NCI-H1694 (cell line): Measurements from ENCODE around the gene TSN.
"Not testable (repeated sequence)": the region's sequence is repeated elsewhere in the genome, so short reads cannot be mapped to it uniquely, and the experiment has no call there.

Source experiments
- DNase-seq: peaks from one replicate; lab custom pipeline; 2025; lab: John Stamatoyannopoulos, UW

Gene TSN

DNA sequence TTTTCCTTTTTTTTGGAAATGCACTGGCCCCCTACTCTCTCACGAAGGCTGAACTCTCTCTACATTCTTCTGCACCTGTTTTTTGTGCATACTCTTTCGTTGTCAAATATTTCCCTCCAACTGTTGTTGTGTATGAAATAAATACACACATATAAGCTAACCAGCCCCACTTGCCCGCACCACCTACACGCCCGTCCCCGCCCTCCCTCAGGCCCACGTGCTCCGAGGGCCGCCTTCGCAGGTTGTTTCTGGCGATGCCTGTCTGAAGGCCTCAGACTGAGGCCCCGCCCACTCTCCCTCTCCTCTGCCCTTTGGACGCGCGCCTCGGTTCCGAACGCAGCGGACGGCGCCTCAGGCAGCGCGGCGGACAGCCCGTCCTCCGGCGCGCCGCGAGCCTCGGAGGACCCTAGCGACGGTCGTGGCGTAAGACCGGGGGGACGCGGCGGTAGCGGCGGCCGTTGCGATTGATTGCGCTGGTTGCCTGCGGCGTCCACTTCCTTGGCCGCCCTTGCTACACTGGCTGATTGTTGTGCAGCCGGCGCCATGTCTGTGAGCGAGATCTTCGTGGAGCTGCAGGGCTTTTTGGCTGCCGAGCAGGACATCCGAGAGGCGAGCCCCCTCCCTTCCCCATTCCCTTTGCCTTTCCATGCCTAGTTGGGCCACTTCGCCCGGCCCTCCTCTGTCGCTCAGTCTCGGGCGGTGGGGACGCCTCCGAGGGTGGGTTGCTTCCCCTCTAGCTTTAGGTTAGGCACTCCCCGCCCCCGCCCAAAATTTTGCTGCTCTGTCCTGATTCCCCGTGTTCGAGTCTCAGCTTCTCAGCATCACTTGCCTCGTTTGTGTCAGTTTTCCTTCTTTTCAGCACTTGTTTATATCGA, at the start of gene TSN:
TSS of gene TSN (plus strand) at position 415 of the 875 bp plus-strand sequence. CDS start at position 544, 129 bp downstream.
- peak; percentile 97 for DNase-seq

- DNase-seq: no peak
Observed at GRCh38 chr2:121705958-121706357, 49.5 kb upstream of the TSN start.

GRCh38 chr2:121707344-121707919, 48.0 kb upstream of the TSN start:
- no peak for DNase-seq

DNA sequence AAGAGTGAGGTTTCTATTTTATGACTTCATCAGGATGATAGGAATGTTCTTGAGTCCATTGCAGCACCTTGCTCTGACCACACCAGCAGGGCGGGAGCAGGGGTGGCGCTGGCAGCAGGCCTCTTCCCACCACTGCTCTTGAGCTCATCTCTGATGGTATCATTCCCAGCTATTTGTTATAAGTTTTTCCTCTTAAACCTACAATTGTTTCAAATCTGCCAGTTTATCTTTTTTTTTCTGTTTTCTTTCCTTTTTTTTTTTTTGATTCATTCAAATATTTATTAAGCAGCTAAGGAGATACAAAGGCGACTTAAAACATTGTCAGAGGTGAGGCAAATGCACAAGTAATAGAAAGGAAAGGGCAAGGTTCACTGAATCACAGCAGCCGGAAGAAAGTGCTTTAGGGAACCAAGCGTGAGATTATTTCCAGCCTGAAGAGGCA, 47.5 kb upstream of the TSN start:
- no peak for DNase-seq

- no peak for DNase-seq
Observed at GRCh38 chr2:121709776-121710469, 45.5 kb upstream of the TSN start.

- DNase-seq: no peak
Observed at GRCh38 chr2:121710470-121711170, 44.8 kb upstream of the TSN start.

- not testable (repeated sequence) for DNase-seq
Observed at GRCh38 chr2:121711481-121711880, 44.0 kb upstream of the TSN start.

DNA sequence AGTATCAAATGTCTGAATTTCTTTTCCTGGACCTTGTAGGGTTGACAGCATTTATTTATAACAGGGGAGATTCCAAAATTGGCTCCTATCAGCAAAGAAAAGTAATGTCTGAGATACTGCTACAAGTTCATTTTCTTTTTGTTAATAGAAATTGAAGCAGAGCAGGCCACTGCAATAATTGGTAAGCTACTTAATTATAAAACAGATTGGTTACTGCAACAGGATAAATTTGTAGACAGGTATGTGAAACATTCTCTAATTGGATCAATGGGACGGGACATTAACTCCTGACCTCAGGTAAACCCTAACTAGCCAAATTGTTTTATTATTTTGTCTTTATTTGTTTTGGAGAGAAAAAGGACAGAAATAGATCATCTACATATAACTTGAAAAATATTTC, 39.3 kb upstream of the TSN start:
- no peak for DNase-seq

DNA sequence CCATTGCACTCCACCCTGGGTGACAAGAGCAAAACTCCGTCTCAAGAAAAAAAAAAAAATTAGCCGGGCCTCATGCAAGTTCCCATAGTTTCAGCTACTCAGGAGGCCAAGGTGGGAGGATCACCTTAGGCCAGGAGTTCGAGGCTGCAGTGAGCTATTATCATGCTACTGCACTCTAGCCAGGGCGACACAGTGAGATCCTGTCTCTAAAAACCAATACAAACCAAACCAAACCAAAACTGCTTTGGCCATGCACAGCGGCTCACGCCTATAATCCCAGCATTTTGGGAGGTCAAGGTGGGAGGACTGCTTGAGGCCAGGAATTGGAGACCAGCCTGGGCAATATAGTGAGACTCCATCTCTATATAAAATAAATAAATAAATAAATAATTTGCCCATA, 37.9 kb upstream of the TSN start:
- DNase-seq: no peak

GRCh38 chr2:121721926-121722325, 33.5 kb upstream of the TSN start:
- DNase-seq: no peak

DNA sequence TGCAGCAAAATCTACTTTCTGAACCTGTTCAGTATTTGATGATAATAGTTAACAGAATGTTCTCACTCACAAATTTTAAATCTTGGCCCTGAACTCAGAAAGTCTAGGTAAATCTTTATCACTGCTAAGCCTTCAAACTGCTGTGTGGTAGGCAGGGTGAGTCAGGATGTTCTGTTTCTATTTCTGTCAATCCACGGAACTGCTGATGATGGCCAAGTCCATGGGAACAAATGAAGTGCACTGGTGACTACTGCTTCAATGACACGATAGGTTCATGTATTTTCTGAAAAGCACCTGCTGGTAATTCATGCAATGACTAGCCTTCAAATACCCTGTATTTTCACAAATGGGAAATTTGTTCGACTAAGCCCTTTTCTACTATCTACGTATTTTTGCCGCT, 33.0 kb upstream of the TSN start:
- DNase-seq: no peak

GRCh38 chr2:121723316-121723715, 32.1 kb upstream of the TSN start:
- DNase-seq: no peak

GRCh38 chr2:121727332-121727731, 28.1 kb upstream of the TSN start:
- no peak for DNase-seq

- DNase-seq: no peak
Observed at GRCh38 chr2:121727950-121728349, 27.5 kb upstream of the TSN start.

DNA sequence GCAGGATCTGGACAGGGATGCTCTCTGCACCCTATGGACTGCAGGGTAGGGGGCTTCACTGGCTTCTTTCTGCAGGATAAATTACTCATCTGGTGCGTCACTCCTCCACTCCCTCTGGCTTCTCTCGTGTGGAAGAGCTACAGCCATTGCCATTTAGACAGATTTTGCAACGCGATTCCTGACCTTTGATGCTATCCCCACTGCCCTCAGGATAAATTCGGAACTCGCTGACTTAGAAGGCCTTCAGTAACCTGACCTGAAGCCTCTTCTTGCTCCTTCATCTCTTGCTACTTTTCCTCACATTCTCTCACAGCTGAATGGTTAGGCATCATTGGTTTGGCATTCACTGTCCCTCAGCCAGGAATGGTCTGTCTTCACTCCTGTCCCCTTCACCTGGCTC, 24.1 kb upstream of the TSN start:
- no peak for DNase-seq

- not testable (repeated sequence) for DNase-seq
Observed at GRCh38 chr2:121734544-121734943, 20.9 kb upstream of the TSN start.

DNA sequence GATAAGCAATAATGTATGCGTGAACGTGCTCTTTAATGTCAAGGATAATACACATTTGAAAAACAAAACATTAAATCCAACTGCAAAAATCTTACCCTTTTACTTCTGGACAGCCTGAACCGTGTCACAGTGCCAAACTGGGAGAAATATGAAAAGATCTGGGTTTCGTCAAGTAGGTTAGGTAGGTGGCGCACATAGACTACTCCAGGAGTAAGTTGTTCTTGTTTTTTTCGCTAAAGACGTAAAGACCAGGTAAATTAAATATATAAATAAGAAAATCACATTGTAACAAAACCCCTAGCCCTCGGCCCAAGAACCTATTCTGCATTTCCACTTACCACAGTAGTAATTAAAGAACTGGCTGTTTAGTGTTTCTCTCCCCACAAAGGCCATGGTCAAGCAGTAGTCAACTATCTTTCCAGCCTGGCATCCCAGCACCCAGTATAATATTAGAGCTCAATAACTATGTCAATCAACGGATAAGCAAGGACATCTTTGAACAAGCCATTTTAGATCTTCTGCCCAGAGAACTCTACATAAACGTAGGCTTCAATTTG, 19.9 kb upstream of the TSN start:
- peak; percentile 27 for DNase-seq

DNA sequence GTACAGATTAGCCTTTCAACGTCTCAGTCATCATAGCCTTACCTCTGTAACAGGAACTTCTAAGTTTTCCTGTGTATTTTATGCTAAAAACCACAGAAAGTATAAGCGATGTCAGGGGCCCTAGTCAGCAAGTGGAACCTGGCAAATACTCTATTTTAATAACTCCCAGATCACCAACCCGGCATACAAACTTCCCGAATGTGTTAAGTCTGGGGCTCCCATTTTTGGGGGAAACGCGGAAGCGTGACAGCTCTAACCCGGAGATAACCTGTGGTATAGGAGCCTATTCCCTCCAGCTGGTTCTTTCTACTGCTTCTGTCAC, 19.4 kb upstream of the TSN start:
- no peak for DNase-seq

GRCh38 chr2:121736462-121737336, 18.8 kb upstream of the TSN start, which contains the start of gene NIFK:
NIFK (minus strand) TSS chr2:121736875; CDS start chr2:121736850, 25 bp downstream.
- DNase-seq: peak; percentile 96

- DNase-seq: no peak
Observed at GRCh38 chr2:121740973-121741372, 14.5 kb upstream of the TSN start.

DNA sequence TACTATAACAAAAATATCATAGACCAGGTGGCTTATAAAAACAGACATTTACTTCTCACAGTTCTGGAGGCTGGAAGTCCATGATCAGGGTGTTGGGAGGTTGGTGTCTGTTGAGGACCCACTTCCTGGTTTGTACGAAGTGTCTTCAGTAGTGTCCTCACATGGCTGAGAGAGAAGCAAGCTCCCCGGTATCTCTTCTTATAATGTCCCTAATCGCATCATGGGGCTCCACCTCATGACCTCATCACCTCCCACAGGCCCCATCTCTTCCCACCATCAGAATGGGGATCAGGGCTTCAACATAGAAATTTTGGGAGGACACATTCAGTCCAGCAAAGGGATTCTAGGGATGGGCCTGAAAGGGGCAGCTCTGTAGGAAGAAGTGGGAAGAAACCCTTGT, 14.0 kb upstream of the TSN start:
- no peak for DNase-seq
